H1 (cell line): ENCODE results near the gene FANCE. TPM values are rescaled to one million over a fixed set of nuclear protein-coding genes. Genes with fewer than 3 reads are reported as not detected.

Source experiments
- CTCF ChIA-PET: fragments of 300-600 bp; sonication (Branson Sonifier 250); formaldehyde crosslinking; loops from one replicate; lab custom pipeline; 2021; ENCODE audit not compliant: partially characterized antibody; lab: Charles Lee
- POLR2A ChIA-PET: fragments of 300-600 bp; sonication (Branson Sonifier 250); formaldehyde crosslinking; loops from one replicate; lab custom pipeline; 2021; ENCODE audit warnings: inconsistent platforms; ENCODE audit not compliant: partially characterized antibody; lab: Charles Lee
- DNase-seq, 2 experiments: peaks; one replicate each; pipeline versions ENCODE4 v3.0.0 to v3.0.0-alpha.2; 2010 to 2022; ENCODE audit warnings: low spot score in 2 of 2, low read depth in 1 of 2, mixed read lengths in 1 of 2
- FAIRE-seq: peaks from 2 replicates; lab custom pipeline; 2011; peaks lifted over from hg19 to GRCh38; lab: Jason Lieb, UNC
- H2AFZ ChIP-seq: 2 replicates; pipeline ENCODE4 v1.8.1; 2012; ENCODE audit warnings: low read length, inconsistent platforms
- H2AK5ac ChIP-seq: 2 replicates; pipeline ENCODE4 v1.6.1; 2013; ENCODE audit warnings: low read depth, low read length
- H2BK120ac ChIP-seq: replicated peaks from 2 replicates; pipeline ENCODE3; 2013; ENCODE audit warnings: low read depth, low read length, inconsistent platforms
- H2BK12ac ChIP-seq: 2 replicates; pipeline ENCODE4 v1.6.1; 2013; ENCODE audit warnings: low read depth, low read length
- H2BK15ac ChIP-seq: 2 replicates; pipeline ENCODE4 v1.6.1; 2013; ENCODE audit warnings: low read length
- H2BK20ac ChIP-seq: 2 replicates; pipeline ENCODE4 v1.6.1; 2013; ENCODE audit warnings: low read length
- H2BK5ac ChIP-seq: 2 replicates; pipeline ENCODE4 v1.6.1; 2013; ENCODE audit warnings: low read depth, low read length
- H3K14ac ChIP-seq: 2 replicates; pipeline ENCODE4 v1.6.1; 2013; ENCODE audit warnings: inconsistent platforms; ENCODE audit not compliant: insufficient read length
- H3K18ac ChIP-seq: 2 replicates; pipeline ENCODE4 v1.6.1; 2013; ENCODE audit warnings: low read length; ENCODE audit errors: extremely low read depth
- H3K23ac ChIP-seq: 2 replicates; pipeline ENCODE4 v1.6.1; 2013; ENCODE audit warnings: inconsistent platforms; ENCODE audit not compliant: insufficient read length
- H3K23me2 ChIP-seq: 2 replicates; pipeline ENCODE4 v1.6.1; 2013; ENCODE audit warnings: low read depth, low read length
- H3K27ac ChIP-seq: 2 replicates; pipeline ENCODE4 v1.6.1; 2011; ENCODE audit warnings: low read depth, low read length, inconsistent platforms
- H3K27me3 ChIP-seq, 4 experiments: replicated peaks in 1 of 4; 1 replicate in 1 of 4; 2 replicates in 3 of 4; pipeline versions ENCODE4 v1.6.1 to v1.8.1; 2011 to 2013; ENCODE audit warnings: low read length in 3 of 4, mild to moderate bottlenecking in 3 of 4, inconsistent platforms in 2 of 4, mixed read lengths in 2 of 4, moderate library complexity in 1 of 4; ENCODE audit not compliant: control insufficient read depth in 3 of 4, insufficient read depth in 3 of 4; ENCODE audit errors: extremely low read depth in 1 of 4
- H3K36me3 ChIP-seq, 4 experiments: 2 replicates each; pipeline versions ENCODE4 v1.6.1 to v1.8.1; 2011 to 2013; ENCODE audit warnings: mild to moderate bottlenecking in 4 of 4, low read length in 3 of 4, moderate library complexity in 2 of 4, control low read depth in 1 of 4, inconsistent platforms in 1 of 4; ENCODE audit not compliant: insufficient read depth in 4 of 4, control insufficient read depth in 2 of 4
- H3K4ac ChIP-seq: replicated peaks from 2 replicates; pipeline ENCODE3; 2013; ENCODE audit warnings: low read length, low read depth, mixed read lengths, inconsistent platforms; ENCODE audit not compliant: insufficient read length
- H3K4me1 ChIP-seq, 4 experiments: replicated peaks in 1 of 4; 1 replicate in 1 of 4; 2 replicates in 3 of 4; pipeline versions ENCODE4 v1.6.1 to v1.8.1; 2011 to 2013; ENCODE audit warnings: low read length in 3 of 4, inconsistent platforms in 2 of 4, mixed read lengths in 1 of 4; ENCODE audit not compliant: insufficient read depth in 4 of 4, control insufficient read depth in 3 of 4
- H3K4me2 ChIP-seq, 2 experiments: 2 replicates each; pipeline versions ENCODE4 v1.6.1 to v1.8.1; 2011 to 2013; ENCODE audit warnings: low read depth in 2 of 2, low read length in 2 of 2, control low read depth in 1 of 2, inconsistent platforms in 1 of 2, mild to moderate bottlenecking in 1 of 2; ENCODE audit not compliant: insufficient read depth in 1 of 2
- H3K4me3 ChIP-seq, 4 experiments: fragments of 200-600, 300-600 bp in 1 of 4; sonication (generic), shearing (Covaris generic), sonication (Bioruptor Twin) in 1 of 4; 2 replicates each; pipeline versions ENCODE4 v1.5.1 to v1.8.1; 2011 to 2016; ENCODE audit warnings: low read length in 4 of 4, low read depth in 3 of 4, control low read depth in 2 of 4, inconsistent platforms in 2 of 4, mild to moderate bottlenecking in 2 of 4, mixed read lengths in 1 of 4, moderate library complexity in 1 of 4; ENCODE audit not compliant: insufficient read depth in 2 of 4; ENCODE audit errors: extremely low read depth in 1 of 4
- H3K56ac ChIP-seq: replicated peaks from 2 replicates; pipeline ENCODE3; 2013; ENCODE audit warnings: low read depth, mild to moderate bottlenecking, mixed read lengths, low read length, inconsistent platforms; ENCODE audit not compliant: insufficient read length
- H3K79me1 ChIP-seq: 2 replicates; pipeline ENCODE4 v1.6.1; 2013; ENCODE audit warnings: low read depth, low read length, control low read depth
- H3K79me2 ChIP-seq, 2 experiments: 2 replicates each; pipeline versions ENCODE4 v1.6.1 to v1.8.1; 2012 to 2013; ENCODE audit warnings: low read length in 2 of 2, mild to moderate bottlenecking in 2 of 2, inconsistent platforms in 1 of 2; ENCODE audit not compliant: insufficient read depth in 2 of 2, control insufficient read depth in 1 of 2
- H3K9ac ChIP-seq, 4 experiments: replicated peaks in 1 of 4; 1 replicate in 1 of 4; 2 replicates in 3 of 4; pipeline versions ENCODE4 v1.6.1 to v1.8.1; 2011 to 2013; ENCODE audit warnings: low read depth in 3 of 4, low read length in 3 of 4, control low read depth in 2 of 4, mild to moderate bottlenecking in 2 of 4, moderate library complexity in 2 of 4, inconsistent platforms in 1 of 4; ENCODE audit errors: extremely low read depth in 1 of 4
- H3K9me3 ChIP-seq, 2 experiments: 2 replicates each; pipeline versions ENCODE4 v1.6.1 to v1.8.1; 2012 to 2013; ENCODE audit warnings: mild to moderate bottlenecking in 2 of 2, moderate library complexity in 2 of 2, control low read depth in 1 of 2, inconsistent platforms in 1 of 2, low read depth in 1 of 2, low read length in 1 of 2, mixed read lengths in 1 of 2; ENCODE audit not compliant: insufficient read depth in 2 of 2
- H4K20me1 ChIP-seq, 2 experiments: replicated peaks in 1 of 2; 2 replicates each; pipeline versions ENCODE3 to v1.8.1; 2011 to 2013; ENCODE audit warnings: inconsistent platforms in 2 of 2, low read length in 2 of 2, mild to moderate bottlenecking in 1 of 2; ENCODE audit not compliant: insufficient read depth in 2 of 2, control insufficient read depth in 1 of 2
- H4K5ac ChIP-seq: 2 replicates; pipeline ENCODE4 v1.6.1; 2013; ENCODE audit warnings: low read length, low read depth, mixed read lengths, inconsistent platforms; ENCODE audit not compliant: insufficient read length
- H4K8ac ChIP-seq: 2 replicates; pipeline ENCODE4 v1.8.0; 2013; ENCODE audit warnings: mild to moderate bottlenecking, moderate library complexity, low read length, inconsistent platforms; ENCODE audit not compliant: insufficient read depth; ENCODE audit errors: extremely low read depth
- H4K91ac ChIP-seq: replicated peaks from 2 replicates; pipeline ENCODE3; 2013; ENCODE audit warnings: low read length, mixed read lengths, inconsistent platforms; ENCODE audit not compliant: insufficient read length
- ASH2L ChIP-seq: fragments of 200-600, 300-600 bp; sonication (generic); IDR thresholded peaks from one replicate; pipeline ENCODE4 v1.7.1; 2017; ENCODE audit warnings: low read length
- BACH1 ChIP-seq: IDR thresholded peaks from 2 replicates; pipeline ENCODE4 v1.6.1; 2012; ENCODE audit warnings: low read length, improper control_type of control experiment
- CTCF ChIP-seq, 3 experiments: IDR thresholded peaks; 1 replicate in 2 of 3; 2 replicates in 1 of 3; pipeline versions ENCODE4 v1.5.1 to v1.6.1; 2011; ENCODE audit warnings: low read length in 3 of 3, mild to moderate bottlenecking in 3 of 3, inconsistent platforms in 2 of 3, low read depth in 1 of 3, moderate library complexity in 1 of 3; ENCODE audit not compliant: insufficient read depth in 1 of 3; ENCODE audit errors: control extremely low read depth in 1 of 3
- EP300 ChIP-seq, 2 experiments: IDR thresholded peaks; 1 replicate in 1 of 2; 2 replicates in 1 of 2; pipeline ENCODE4 v1.6.1; 2011 to 2012; ENCODE audit warnings: low read depth in 2 of 2, low read length in 2 of 2, mild to moderate bottlenecking in 2 of 2, borderline replicate concordance in 1 of 2, inconsistent platforms in 1 of 2, moderate library complexity in 1 of 2
- POLR2A ChIP-seq, 2 experiments: IDR thresholded peaks; 1 replicate in 1 of 2; 2 replicates in 1 of 2; pipeline ENCODE4 v1.6.1; 2011; ENCODE audit warnings: low read depth in 2 of 2, low read length in 2 of 2, mild to moderate bottlenecking in 2 of 2; ENCODE audit errors: control extremely low read depth in 1 of 2
- RAD21 ChIP-seq, 2 experiments: IDR thresholded peaks in 1 of 2; conservative IDR thresholded peaks in 1 of 2; 2 replicates each; pipeline ENCODE4 v1.6.1; 2011; ENCODE audit warnings: low read depth in 2 of 2, low read length in 2 of 2, improper control_type of control experiment in 1 of 2, inconsistent platforms in 1 of 2, mild to moderate bottlenecking in 1 of 2, moderate library complexity in 1 of 2
- SIRT6 ChIP-seq: IDR thresholded peaks from one replicate; pipeline ENCODE4 v1.7.1; 2012; ENCODE audit warnings: low read length, inconsistent platforms
- TCF12 ChIP-seq: IDR thresholded peaks from 2 replicates; pipeline ENCODE4 v1.6.1; 2011; ENCODE audit warnings: low read depth, mild to moderate bottlenecking, low read length
- WGBS, 2 experiments: shearing (Covaris generic) in 1 of 2; methylation state at CpG; one replicate each; pipeline versions ENCODE4 v1.1.6 to v1.1.7; 2013 to 2015; ENCODE audit warnings: low lambda C conversion rate in 2 of 2, mixed read lengths in 2 of 2, inconsistent platforms in 1 of 2, low coverage in 1 of 2, missing lambda C conversion rate in 1 of 2; ENCODE audit not compliant: insufficient replicate concordance in 2 of 2, insufficient coverage in 1 of 2, insufficient read length in 1 of 2; ENCODE audit errors: extremely low coverage in 1 of 2, missing lambda C conversion rate in 1 of 2; 5-methylcytosine and 5-hydroxymethylcytosine counted together
- polyA plus RNA-seq, 7 experiments: library from polyadenylated mRNA; depleted of rRNA in 3 of 7; stranded (reverse) in 5 of 7; unstranded in 2 of 7; fragments of >200 nt in 5 of 7; fragments of 200-250 nt in 2 of 7; gene quantifications; 1 replicate in 5 of 7; 2 replicates in 1 of 7; 4 replicates in 1 of 7; pipeline versions ENCODE4 v1.2.1 to v1.2.3, GENCODE V29; 2011 to 2013; ENCODE audit warnings: missing spikeins in 2 of 7, mixed read lengths in 2 of 7
- total RNA-seq: library from RNA; stranded (reverse); fragmentation: NEBNext Ultra II Directional; extraction: Animal tissue kit (Norgen Biotek cat#: 25700); gene quantifications from 2 replicates; pipeline ENCODE4 v1.2.1, GENCODE V29; 2021

The FANCE gene
- total and polyA plus RNA-seq, 2 of the 8 experiments (the other 6 are each of a cell fraction or from before 2014, with no cell fraction given), result 16.1 to 17.0 TPM

- H3K23ac ChIP-seq, result no peak within 1 kb of the TSS
- no peak within 1 kb of the TSS for H2AFZ ChIP-seq
- H3K18ac ChIP-seq, result peak within 1 kb of the TSS; percentile 98
- H3K4me1 ChIP-seq, result peaks cover 19 to 44% (median 34%) of the 10 kb centered on the region in 4 experiments
- POLR2A ChIA-PET, result interaction anchor here (0.7 to 37.6 kb wide), 17 partner anchors 11 to 530 kb away, joined by 3 to 1319 read pairs (median 4); partner anchors contain the start of genes MAPK14 and RPL10A
- peak within 1 kb of the TSS; percentile 46 to 92 (median 64) for H3K4me3 ChIP-seq
- FAIRE-seq (no peak), DNase-seq (no peak)
- H2BK15ac ChIP-seq, result peak within 1 kb of the TSS; percentile 98; the same call in 1 of the 2 replicates
- peak within 1 kb of the TSS; percentile 83 to 86 for H3K4me2 ChIP-seq
- peaks cover 13% of the 10 kb centered on the region for H3K79me1 ChIP-seq
- H3K79me2 ChIP-seq, result peaks cover 0 to 34% of the 10 kb centered on the region in 2 experiments; a peak in 2 of 4 replicates
- peak within 1 kb of the TSS; percentile 69; the same call in 1 of the 2 replicates for H3K27ac ChIP-seq
- peak within 1 kb of the TSS; percentile 94; the same call in 1 of the 2 replicates for H4K8ac ChIP-seq
- no peak within 1 kb of the TSS for H3K56ac ChIP-seq
- no peak within 1 kb of the TSS for H3K14ac ChIP-seq
- H4K5ac ChIP-seq, result peak within 1 kb of the TSS; percentile 64
- CTCF ChIA-PET, result interaction anchor here (0.7 to 2.4 kb wide), 13 partner anchors 9 to 235 kb away, joined by 3 to 6 read pairs (median 4); no protein-coding TSS in a partner anchor
- no peak within 1 kb of the TSS for H2AK5ac ChIP-seq
- peaks cover 0 to 13% (median 6%) of the 10 kb centered on the region in 4 experiments; a peak in 4 of 7 replicates for H3K27me3 ChIP-seq
- no peak within 1 kb of the TSS for H2BK120ac ChIP-seq
- 0% methylated on average over 24 of the region's 98 CpGs; no CpG with 5 or more reads in 1 of the 2 experiments for WGBS, 2 experiments
- no peak within 1 kb of the TSS for H2BK20ac ChIP-seq
- peak within 1 kb of the TSS; percentile 76 for H3K4ac ChIP-seq
- no peaks in the 10 kb centered on the region for H3K36me3 ChIP-seq
- H3K23me2 ChIP-seq, result peaks cover 6% of the 10 kb centered on the region; the same call in 1 of the 2 replicates
- peak within 1 kb of the TSS; percentile 57 to 90 (median 68) for H3K9ac ChIP-seq
- H2BK12ac ChIP-seq, result no peak within 1 kb of the TSS; the same call in 1 of the 2 replicates
- H4K91ac ChIP-seq, result peak within 1 kb of the TSS; percentile 92
- H2BK5ac ChIP-seq, result peak within 1 kb of the TSS; percentile 90
- no peaks in the 10 kb centered on the region for H3K9me3 ChIP-seq
- peaks cover 15 to 20% of the 10 kb centered on the region in 2 experiments for H4K20me1 ChIP-seq
- TF ChIP-seq BACH1 (0 out of 2 replicates have a peak, but pooled peaks have one; percentile 20), CTCF (IDR thresholded peaks at IDR 0.05; ENCODE audit: control extremely low read depth in 1 of 3, insufficient read depth in 1 of 3, low read depth in 1 of 3, low read length in 3 of 3) (peak in 1 of 3 experiments; percentile 14; a peak in 1 of 4 replicates), POLR2A (IDR thresholded peaks at IDR 0.05; ENCODE audit: control extremely low read depth in 1 of 2, low read depth in 2 of 2, low read length in 2 of 2) (peak in 1 of 2 experiments; percentile 67; a peak in 2 of 3 replicates), SIRT6 (no peak), ASH2L (no peak), TCF12 (no peak), EP300 (IDR thresholded peaks at IDR 0.05; ENCODE audit: borderline replicate concordance in 1 of 2, low read depth in 2 of 2, low read length in 2 of 2) (no peak), RAD21 (IDR thresholded peaks at IDR 0.05 in 1 of 2, conservative IDR thresholded peaks at IDR 0.05 in 1 of 2; ENCODE audit: low read depth in 2 of 2, low read length in 2 of 2) (peak in 1 of 2 experiments; percentile 7; a peak in 2 of 4 replicates)
Measured at GRCh38 chr6:35496841-35497570, 44.9 kb downstream of the FANCE start, which contains the start of gene TEAD3. Gene TEAD3 (minus strand): TSS chr6:35497079.
